Measurements from ENCODE around the gene HOXB2.
A peak's percentile ranks its signal among the peaks of the same experiment; 100 is the strongest.

The HOXB2 gene

DNA sequence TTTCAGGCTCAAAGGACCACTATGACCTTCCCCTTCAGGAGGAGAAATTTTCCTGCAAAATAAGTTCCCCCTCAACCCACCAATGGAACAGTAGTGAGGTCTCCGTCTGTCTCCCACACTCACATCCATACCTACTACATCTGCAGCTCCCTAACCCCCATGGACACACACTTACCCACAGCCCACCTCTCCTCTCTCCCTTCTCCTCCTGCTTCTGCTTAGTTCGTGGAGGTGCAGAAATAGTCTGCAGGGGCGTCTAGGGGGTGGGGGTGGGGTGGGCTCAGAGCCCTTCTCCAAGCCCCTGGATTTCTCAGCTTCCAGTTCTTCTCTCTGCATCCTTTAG is 24.3 kb upstream of the HOXB2 start:
- no peaks in the 10 kb centered on the region for H3K36me3 ChIP-seq (ENCODE audit: insufficient read depth, low read length)
- no peak overlapping the region for H3K4me3 ChIP-seq (ENCODE audit: low read length)
- H3K9ac ChIP-seq (ENCODE audit: low read depth, low read length) = no peak overlapping the region
- H3K4me2 ChIP-seq (ENCODE audit: low read length) = no peak overlapping the region
- H3K27me3 ChIP-seq (ENCODE audit: control insufficient read depth, insufficient read depth, low read length) = no peaks in the 10 kb centered on the region
- peaks cover 46% of the 10 kb centered on the region for H3K4me1 ChIP-seq (ENCODE audit: control insufficient read depth, insufficient read depth, low read length)
- no peaks in the 10 kb centered on the region for H3K9me3 ChIP-seq (replicated peaks; ENCODE audit: low read length)

DNA sequence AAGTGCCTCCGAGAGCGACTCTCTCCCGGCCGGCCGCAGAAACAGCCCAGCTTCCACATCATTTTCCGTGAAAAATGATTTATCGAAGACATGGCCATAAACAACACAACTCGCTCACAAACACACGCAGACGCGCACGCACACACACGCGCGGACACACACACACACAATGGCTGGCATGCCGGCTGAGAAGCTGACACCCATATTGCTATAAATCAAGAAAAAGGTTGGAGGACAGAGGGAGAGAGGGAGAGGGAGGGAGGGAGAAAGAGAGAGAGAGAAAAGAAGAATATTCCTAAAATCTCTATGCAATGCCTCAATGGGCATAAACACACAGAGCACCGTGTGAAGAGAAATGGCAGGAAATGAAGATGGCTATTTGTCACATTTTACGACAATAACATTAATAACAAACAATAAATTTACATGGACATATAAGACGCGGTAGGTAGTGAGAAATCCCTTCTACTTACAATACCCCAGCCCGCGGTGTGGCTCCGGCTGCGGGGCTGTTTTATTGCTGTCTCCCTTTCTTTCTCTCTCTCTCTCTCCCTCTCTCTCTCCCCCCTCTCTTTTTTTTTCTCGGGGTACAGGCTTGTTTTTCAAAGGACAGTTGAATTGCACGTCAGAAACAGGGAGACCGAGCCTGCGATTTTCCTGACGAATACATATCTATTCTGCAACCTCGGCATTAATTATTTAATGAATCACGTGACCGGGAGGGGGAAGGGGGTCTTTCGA is 23.8 kb upstream of the HOXB2 start:
- Histone ChIP-seq H3K27me3 (ENCODE audit: control insufficient read depth, insufficient read depth, low read length) (no peaks in the 10 kb centered on the region), H3K4me2 (ENCODE audit: low read length) (peak overlapping the region; percentile 31), H3K36me3 (ENCODE audit: insufficient read depth, low read length) (no peaks in the 10 kb centered on the region), H3K9me3 (replicated peaks; ENCODE audit: low read length) (no peaks in the 10 kb centered on the region), H3K4me1 (ENCODE audit: control insufficient read depth, insufficient read depth, low read length) (peaks cover 51% of the 10 kb centered on the region), H3K4me3 (ENCODE audit: low read length) (no peak overlapping the region), H3K9ac (ENCODE audit: low read depth, low read length) (no peak overlapping the region)

DNA sequence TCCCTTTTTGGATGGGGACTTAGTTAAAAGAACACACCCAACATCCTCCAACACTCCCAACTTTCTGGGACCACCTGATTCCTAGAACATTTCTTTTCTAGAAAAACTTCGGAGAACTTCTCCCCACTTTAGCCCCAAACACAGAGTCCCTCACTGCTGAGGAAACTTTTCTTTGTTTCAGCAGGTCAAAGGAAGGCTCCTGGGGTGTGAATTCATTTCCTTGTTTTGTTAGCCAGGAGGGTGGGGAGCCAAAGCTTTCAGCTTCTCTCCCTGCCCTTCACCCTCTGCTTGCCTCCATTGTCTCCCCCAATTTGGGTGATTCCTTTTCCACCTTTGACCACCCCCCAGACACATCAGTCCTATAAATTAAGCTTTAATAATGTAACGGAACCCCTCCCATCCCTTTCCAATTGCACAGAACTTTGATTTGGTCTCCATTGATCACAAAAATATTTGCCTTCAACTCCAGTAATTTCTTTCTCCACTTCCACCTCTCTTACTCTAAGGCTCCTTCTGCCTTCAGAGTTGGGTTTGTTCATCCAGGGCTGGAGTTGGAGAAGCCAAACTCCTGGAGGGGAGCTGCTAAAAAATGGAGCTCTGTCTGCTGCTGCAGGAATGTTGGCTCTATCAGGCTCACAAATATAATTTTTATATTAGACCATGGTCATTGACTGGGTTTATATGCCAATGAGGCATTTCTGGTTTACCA is 22.9 kb upstream of the HOXB2 start:
- H3K4me3 ChIP-seq (ENCODE audit: low read length) = no peak overlapping the region
- no peak overlapping the region for H3K4me2 ChIP-seq (ENCODE audit: low read length)
- no peak overlapping the region for H3K9ac ChIP-seq (ENCODE audit: low read depth, low read length)
- H3K27me3 ChIP-seq (ENCODE audit: control insufficient read depth, insufficient read depth, low read length) = no peaks in the 10 kb centered on the region
- H3K9me3 ChIP-seq (replicated peaks; ENCODE audit: low read length) = no peaks in the 10 kb centered on the region
- H3K36me3 ChIP-seq (ENCODE audit: insufficient read depth, low read length) = no peaks in the 10 kb centered on the region
- peaks cover 47% of the 10 kb centered on the region for H3K4me1 ChIP-seq (ENCODE audit: control insufficient read depth, insufficient read depth, low read length)

DNA sequence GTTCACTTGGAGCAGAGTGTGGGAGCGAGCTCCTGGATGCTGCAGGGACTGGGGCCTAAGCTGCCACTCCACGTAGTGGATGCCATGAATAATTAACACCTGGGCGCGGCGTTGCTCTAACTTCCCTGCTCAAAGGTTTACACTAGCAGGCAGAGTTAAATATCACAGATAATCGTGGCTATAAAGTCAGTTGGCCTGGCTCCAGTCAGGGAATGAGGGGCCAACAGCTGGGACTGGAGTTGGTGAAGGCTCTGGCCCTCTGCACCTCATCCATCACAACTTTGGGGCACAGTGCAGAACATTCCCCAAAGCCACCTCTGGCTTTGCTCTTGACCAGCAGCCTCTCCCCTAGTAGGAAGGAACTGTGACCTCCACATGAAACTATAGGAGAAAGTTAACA is 22.3 kb upstream of the HOXB2 start:
- Histone ChIP-seq H3K4me3 (ENCODE audit: low read length) (no peak overlapping the region), H3K36me3 (ENCODE audit: insufficient read depth, low read length) (peaks cover under 1% of the 10 kb centered on the region)

DNA sequence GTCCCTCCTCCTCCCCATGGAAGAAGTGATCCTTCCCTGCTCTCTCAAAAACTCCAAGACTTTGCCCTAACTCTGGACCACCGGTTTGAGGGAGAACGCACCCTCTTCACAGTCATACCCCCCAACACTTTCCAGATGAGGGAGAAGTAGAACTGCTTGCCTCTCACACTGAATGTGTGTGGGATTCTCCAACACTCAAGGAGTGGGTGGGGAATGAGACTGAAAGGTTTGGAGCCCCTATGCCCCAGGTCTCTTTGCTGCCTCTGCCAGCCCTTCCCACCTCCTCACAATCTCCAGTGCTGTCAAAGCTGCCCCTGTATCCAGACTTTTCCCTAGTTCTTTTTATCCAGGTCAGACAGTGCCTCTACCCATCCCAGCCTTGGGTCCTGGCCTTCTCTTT is 21.8 kb upstream of the HOXB2 start:
- H3K36me3 ChIP-seq (ENCODE audit: insufficient read depth, low read length) = peaks cover 5% of the 10 kb centered on the region
- H3K27me3 ChIP-seq (ENCODE audit: control insufficient read depth, insufficient read depth, low read length) = no peaks in the 10 kb centered on the region
- no peaks in the 10 kb centered on the region for H3K9me3 ChIP-seq (replicated peaks; ENCODE audit: low read length)
- H3K4me2 ChIP-seq (ENCODE audit: low read length) = no peak overlapping the region
- H3K4me1 ChIP-seq (ENCODE audit: control insufficient read depth, insufficient read depth, low read length) = peaks cover 39% of the 10 kb centered on the region
- H3K4me3 ChIP-seq (ENCODE audit: low read length) = no peak overlapping the region
- H3K9ac ChIP-seq (ENCODE audit: low read depth, low read length) = no peak overlapping the region

More for the DNA sequence above, 22.3 kb upstream of the HOXB2 start:
- no peak overlapping the region for H3K4me2 ChIP-seq (ENCODE audit: low read length)
- no peaks in the 10 kb centered on the region for H3K27me3 ChIP-seq (ENCODE audit: control insufficient read depth, insufficient read depth, low read length)
- H3K4me1 ChIP-seq (ENCODE audit: control insufficient read depth, insufficient read depth, low read length) = peaks cover 42% of the 10 kb centered on the region
- H3K9ac ChIP-seq (ENCODE audit: low read depth, low read length) = no peak overlapping the region
- H3K9me3 ChIP-seq (replicated peaks; ENCODE audit: low read length) = no peaks in the 10 kb centered on the region

DNA sequence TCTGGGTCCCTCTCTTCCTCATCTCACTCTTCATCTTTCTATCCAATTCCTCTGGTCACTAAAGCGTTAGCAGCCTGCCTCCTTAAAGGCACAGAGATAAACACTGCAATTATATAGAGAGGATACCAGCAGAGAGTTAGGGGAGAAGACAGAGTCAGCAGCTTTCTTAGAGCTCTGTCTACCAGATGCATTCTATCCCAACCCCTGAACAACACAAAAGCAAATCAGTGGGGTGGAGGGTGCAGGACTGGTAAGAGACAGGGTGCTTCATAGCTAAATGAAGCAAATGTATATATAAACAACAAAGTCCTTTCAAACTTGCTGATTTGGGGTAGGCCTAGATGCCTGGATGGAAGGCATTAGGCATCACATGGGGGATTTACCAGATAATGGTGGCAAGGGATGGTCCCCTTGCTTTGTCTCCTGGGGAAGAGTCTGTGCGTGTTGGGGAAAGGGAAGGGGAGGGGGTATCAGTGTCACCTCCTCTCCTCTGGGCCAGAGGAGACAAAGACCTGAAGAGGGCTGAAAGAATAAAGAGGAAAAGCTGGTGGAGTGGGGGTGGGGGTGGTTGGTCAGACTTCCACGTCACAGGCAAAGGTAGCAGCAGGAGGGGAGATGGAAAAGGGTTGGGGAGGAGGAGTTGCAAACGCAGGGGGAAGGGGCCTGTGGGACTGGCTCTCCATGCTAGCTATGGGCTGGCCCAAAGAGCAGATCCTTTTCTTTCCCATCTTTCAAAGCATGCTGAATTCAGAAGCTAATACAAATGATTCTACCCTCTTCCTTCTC is 21.2 kb upstream of the HOXB2 start:
- no peaks in the 10 kb centered on the region for H3K9me3 ChIP-seq (replicated peaks; ENCODE audit: low read length)
- H3K4me2 ChIP-seq (ENCODE audit: low read length) = no peak overlapping the region
- H3K27me3 ChIP-seq (ENCODE audit: control insufficient read depth, insufficient read depth, low read length) = no peaks in the 10 kb centered on the region
- H3K9ac ChIP-seq (ENCODE audit: low read depth, low read length) = no peak overlapping the region
- peaks cover 11% of the 10 kb centered on the region for H3K36me3 ChIP-seq (ENCODE audit: insufficient read depth, low read length)
- no peak overlapping the region for H3K4me3 ChIP-seq (ENCODE audit: low read length)
- peaks cover 33% of the 10 kb centered on the region for H3K4me1 ChIP-seq (ENCODE audit: control insufficient read depth, insufficient read depth, low read length)

DNA sequence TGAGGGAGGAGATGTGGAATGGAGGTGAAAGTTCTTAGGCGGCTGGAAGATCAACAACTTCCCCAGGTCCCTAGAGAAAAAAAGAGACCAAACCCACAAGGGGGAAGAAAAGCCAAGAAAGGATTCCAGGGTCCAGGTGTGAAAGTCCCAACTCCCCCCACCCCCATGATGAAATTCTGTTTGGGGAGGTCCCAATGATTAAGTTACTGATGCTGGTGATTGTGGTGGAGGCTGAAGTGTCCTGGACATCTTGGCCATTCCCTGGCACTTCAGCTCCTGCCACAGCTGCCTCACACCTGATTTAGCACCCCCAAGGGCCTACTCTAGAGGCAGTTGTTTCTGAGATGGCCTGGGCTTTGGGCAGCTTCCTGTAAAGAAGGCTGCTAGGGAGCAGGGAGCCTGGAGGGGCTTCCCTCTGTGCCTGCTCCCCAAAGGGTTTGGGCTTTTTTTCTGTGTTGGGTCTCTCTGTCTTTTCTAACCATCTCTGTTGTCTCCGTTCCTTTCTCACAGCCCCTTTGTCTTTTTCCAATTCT is 20.2 kb upstream of the HOXB2 start:
- Histone ChIP-seq H3K4me1 (ENCODE audit: control insufficient read depth, insufficient read depth, low read length) (peaks cover 28% of the 10 kb centered on the region), H3K4me2 (ENCODE audit: low read length) (peak overlapping the region; percentile 94), H3K9me3 (replicated peaks; ENCODE audit: low read length) (no peaks in the 10 kb centered on the region), H3K27me3 (ENCODE audit: control insufficient read depth, insufficient read depth, low read length) (no peaks in the 10 kb centered on the region), H3K36me3 (ENCODE audit: insufficient read depth, low read length) (peaks cover 11% of the 10 kb centered on the region), H3K9ac (ENCODE audit: low read depth, low read length) (peak overlapping the region; percentile 84), H3K4me3 (ENCODE audit: low read length) (peak overlapping the region; percentile 72)

DNA sequence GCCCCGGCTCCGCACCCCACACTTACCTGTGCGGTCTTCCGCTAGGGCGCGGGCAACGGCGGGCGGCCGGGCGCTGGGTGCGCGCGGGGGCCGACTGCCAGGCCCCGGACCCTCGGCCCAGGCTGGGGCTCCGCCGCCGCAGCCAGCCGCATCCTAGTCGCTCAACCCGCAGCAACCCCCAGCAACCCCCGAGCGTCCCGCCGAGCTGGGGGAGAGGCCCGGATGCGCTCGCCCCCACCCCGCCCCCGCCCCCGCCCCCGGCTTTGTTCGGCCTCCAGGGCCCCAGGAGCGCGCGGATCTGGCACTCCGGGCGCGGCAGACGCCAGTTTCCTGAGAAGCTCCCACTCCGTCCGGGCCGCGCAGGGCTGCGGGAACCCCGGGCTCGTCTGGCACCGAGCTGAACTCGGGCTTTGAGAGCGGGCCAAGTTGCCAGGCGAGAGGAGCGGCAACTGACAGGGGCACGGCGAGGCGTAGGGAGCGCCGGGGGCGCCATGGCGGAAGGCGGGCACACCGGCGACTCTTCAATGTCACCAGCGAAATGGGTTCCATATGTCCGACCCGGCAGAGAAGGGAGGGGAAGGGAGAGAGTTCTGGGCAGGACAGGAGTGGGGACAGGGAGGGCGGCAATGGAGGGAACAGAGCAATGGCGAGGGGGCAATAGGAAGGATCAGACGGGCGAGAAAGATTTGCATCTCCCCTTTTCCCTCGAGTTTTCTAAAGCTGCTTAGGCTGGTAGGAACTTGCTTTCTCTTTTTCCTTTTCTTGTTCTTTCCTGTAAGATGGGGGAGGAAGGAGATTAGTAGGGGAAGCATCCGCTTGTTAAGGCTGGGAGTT is 19.5 kb upstream of the HOXB2 start:
- H3K4me2 ChIP-seq (ENCODE audit: low read length) = peak overlapping the region; percentile 94
- H3K4me3 ChIP-seq (ENCODE audit: low read length) = peak overlapping the region; percentile 72
- peaks cover 27% of the 10 kb centered on the region for H3K4me1 ChIP-seq (ENCODE audit: control insufficient read depth, insufficient read depth, low read length)
- no peaks in the 10 kb centered on the region for H3K27me3 ChIP-seq (ENCODE audit: control insufficient read depth, insufficient read depth, low read length)
- peaks cover 12% of the 10 kb centered on the region for H3K36me3 ChIP-seq (ENCODE audit: insufficient read depth, low read length)
- peak overlapping the region; percentile 84 for H3K9ac ChIP-seq (ENCODE audit: low read depth, low read length)
- no peaks in the 10 kb centered on the region for H3K9me3 ChIP-seq (replicated peaks; ENCODE audit: low read length)

DNA sequence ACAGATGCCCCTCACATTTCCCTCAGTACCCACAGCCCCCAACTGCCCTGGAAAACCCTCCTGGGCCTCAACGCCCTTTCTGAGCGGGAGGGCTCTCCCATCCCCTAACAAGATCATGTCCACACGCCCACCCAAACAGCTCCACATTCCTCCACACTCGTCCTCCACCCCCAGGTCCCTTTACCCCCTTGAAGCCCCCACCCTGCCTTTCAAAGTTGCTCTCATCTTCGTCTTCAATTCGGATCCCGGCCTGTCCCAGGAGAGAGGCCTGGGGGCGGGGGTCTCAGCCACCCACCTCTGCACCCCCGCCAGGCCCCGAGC is 18.9 kb upstream of the HOXB2 start:
- Histone ChIP-seq H3K9ac (ENCODE audit: low read depth, low read length) (peak overlapping the region; percentile 84), H3K4me1 (ENCODE audit: control insufficient read depth, insufficient read depth, low read length) (peaks cover 27% of the 10 kb centered on the region), H3K4me2 (ENCODE audit: low read length) (peak overlapping the region; percentile 94), H3K4me3 (ENCODE audit: low read length) (peak overlapping the region; percentile 72), H3K9me3 (replicated peaks; ENCODE audit: low read length) (no peaks in the 10 kb centered on the region), H3K27me3 (ENCODE audit: control insufficient read depth, insufficient read depth, low read length) (no peaks in the 10 kb centered on the region), H3K36me3 (ENCODE audit: insufficient read depth, low read length) (peaks cover 16% of the 10 kb centered on the region)

DNA sequence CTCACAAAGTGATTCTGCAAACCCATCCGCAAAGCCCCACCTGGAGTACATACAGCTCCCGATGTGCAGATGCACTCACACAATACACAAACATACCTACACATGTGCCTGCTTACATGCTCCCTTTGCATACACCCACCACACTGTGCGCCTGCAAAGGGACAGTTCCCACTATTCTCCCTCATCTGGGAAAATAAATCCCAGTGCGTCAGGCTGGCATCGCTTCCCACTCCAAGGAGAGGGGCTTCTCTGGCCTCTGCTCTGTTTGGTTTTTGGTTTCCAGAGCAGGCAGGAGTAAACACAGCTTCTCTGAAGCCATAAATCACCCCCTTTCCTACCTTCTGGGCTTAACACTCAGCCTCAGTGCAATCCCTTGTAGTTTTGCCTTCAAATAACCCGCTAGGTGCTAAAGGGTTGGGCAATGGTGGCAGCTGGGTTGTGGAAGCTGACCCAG is 18.5 kb upstream of the HOXB2 start:
- no peaks in the 10 kb centered on the region for H3K27me3 ChIP-seq (ENCODE audit: control insufficient read depth, insufficient read depth, low read length)
- H3K9me3 ChIP-seq (replicated peaks; ENCODE audit: low read length) = no peaks in the 10 kb centered on the region
- H3K9ac ChIP-seq (ENCODE audit: low read depth, low read length) = no peak overlapping the region
- H3K4me3 ChIP-seq (ENCODE audit: low read length) = peak overlapping the region; percentile 72
- peak overlapping the region; percentile 94 for H3K4me2 ChIP-seq (ENCODE audit: low read length)
- peaks cover 16% of the 10 kb centered on the region for H3K36me3 ChIP-seq (ENCODE audit: insufficient read depth, low read length)
- peaks cover 27% of the 10 kb centered on the region for H3K4me1 ChIP-seq (ENCODE audit: control insufficient read depth, insufficient read depth, low read length)

DNA sequence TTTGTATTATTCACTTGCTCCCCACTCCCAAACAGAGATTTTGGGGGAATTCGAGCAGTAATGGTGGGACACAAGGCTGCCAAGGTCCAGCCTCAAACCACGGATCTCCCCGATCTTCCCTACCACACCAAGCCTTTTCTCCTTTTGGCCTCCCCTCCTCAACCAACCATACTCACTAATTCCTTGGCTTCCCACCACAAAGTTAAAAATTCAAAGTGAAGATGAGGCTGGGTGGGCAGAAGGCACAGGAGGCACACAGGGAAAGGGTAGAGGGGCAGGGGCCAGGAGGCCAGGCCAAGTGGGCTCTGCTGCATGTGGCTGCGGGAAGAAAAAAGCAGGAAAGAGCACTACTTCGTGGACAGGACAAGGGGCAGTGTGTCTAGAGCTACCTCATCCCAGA is 18.0 kb upstream of the HOXB2 start:
- Histone ChIP-seq H3K4me3 (ENCODE audit: low read length) (no peak overlapping the region), H3K4me1 (ENCODE audit: control insufficient read depth, insufficient read depth, low read length) (peaks cover 27% of the 10 kb centered on the region), H3K27me3 (ENCODE audit: control insufficient read depth, insufficient read depth, low read length) (no peaks in the 10 kb centered on the region), H3K4me2 (ENCODE audit: low read length) (peak overlapping the region; percentile 94), H3K9ac (ENCODE audit: low read depth, low read length) (no peak overlapping the region), H3K36me3 (ENCODE audit: insufficient read depth, low read length) (peaks cover 16% of the 10 kb centered on the region), H3K9me3 (replicated peaks; ENCODE audit: low read length) (no peaks in the 10 kb centered on the region)

Data from skeletal muscle satellite cell (primary cell).